Measurements from ENCODE around the gene EEF2. TPM values are rescaled to one million over a fixed set of nuclear protein-coding genes. Genes with fewer than 3 reads are reported as not detected.
A peak's percentile ranks its signal among the peaks of the same experiment; 100 is the strongest.

Gene EEF2
- total RNA-seq, result 1,960 TPM
- long read RNA-seq, transcript EEF2-201 (15 exons, 3,164 nt), result major isoform, 1,732 of 2,255 reads
- long read RNA-seq, partial matches to known transcripts, result 491 of 2,255 reads
- long read RNA-seq, other reads (novel, unspliced or antisense), result 31 of 2,255 reads

DNA sequence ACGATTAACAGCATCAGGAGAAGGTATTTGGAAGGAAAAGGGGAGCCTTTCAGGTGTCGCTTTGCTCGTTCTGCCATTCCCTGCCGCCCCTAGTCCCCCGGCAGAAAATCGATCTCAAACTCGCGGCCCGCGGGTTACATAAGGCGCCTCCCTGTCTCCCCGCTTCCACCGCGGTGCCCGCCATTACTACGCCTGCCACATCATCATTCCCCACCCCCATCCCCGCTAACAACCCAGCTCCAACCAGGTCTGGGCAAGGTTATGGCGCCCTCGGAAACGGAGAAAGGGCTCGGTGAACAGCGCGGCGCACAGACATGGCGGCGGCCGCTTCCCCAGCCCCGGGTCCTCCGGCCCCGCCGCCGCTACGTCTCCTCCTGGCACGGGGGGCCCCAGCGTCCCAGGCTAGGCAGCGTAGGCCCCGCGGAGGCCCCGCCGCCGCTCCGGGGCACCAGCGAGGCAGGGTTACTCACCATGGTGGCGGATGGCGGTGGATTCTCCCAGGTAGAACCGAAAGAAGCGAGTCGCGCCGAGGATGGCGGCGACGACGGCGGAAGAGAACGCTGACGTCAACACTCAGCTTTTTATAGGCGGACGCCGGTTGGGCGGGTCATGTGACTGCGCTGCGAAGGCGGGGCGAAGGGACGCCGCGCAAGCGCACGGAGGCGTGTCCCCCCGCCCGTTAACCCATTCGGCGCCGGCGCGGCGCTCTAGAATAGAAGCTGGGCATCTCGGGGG is at the start of gene EEF2:
EEF2 (minus strand) TSS at position 556 of the 735 bp plus-strand sequence; CDS start at position 473, 83 bp downstream.
- intact Hi-C loops (cut with DNase I), result no loop called here
- no peaks in the 10 kb centered on the region for H3K9me3 ChIP-seq
- H3K27ac ChIP-seq, result peak within 1 kb of the TSS; percentile 94
- ATAC-seq, result peak; percentile 78
- H3K36me3 ChIP-seq, result peaks cover 42% of the 10 kb centered on the region
- peak; percentile 93 for DNase-seq
- TF ChIP-seq CTCF (IDR thresholded peaks at IDR 0.05), result no peak
- H3K4me1 ChIP-seq, result peaks cover 35% of the 10 kb centered on the region
- no peaks in the 10 kb centered on the region for H3K27me3 ChIP-seq
- peak within 1 kb of the TSS; percentile 91 for H3K4me3 ChIP-seq

DNA sequence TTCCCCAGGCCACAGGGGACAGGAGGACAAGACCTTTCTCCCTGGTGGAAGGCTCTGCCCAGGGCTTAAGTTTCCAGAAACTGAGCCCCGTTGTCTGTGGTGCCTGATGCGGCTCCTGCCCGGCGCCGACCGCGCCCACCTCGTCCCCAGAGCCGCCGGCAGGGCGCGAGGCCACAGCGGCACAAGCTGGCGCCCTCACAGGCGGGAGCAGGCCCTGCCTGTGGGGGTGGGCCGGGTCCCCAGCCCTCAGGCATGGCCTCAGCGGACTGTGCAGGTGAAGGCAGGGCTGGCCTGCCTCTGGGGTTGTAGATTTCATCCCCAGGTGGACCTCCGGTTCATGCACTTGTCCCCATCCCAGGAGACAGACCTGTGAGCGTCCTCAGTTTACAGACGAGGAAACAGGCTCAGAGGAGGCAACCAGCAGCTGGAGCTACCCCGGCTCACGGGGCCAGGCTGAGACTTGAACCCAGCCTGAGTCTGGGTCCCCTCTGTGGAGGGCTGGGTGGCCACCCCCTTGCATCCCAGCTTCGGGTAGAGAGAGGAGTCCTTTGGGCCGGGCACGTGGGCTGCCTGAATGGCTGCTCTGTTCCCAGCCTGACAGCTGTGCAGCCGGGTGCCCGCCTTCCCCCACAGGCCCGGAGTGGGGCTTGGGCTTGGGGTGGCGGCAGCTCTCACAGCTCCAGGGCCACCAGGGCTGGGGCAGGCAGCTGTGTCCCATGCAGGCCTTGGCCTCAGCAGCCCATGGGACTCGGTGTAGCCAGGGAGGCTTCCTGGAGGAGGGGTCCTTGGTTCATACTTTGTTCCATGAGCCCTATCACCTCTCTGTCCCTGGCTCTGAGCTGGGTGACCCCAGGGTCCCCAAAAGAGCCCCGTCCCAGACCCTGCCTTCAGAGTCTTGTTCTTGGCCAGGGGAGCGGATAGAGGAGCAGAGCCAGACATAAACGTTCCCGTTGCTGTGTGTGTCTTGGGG is 49.1 kb upstream of the EEF2 start:
- Histone ChIP-seq H3K36me3 (peaks cover 27% of the 10 kb centered on the region), H3K27me3 (no peaks in the 10 kb centered on the region), H3K4me1 (no peaks in the 10 kb centered on the region), H3K4me3 (no peak overlapping the region), H3K27ac (no peak overlapping the region), H3K9me3 (no peaks in the 10 kb centered on the region)
- intact Hi-C loops (cut with DNase I), result no loop called here
- TF ChIP-seq CTCF (IDR thresholded peaks at IDR 0.05), result no peak
- DNase-seq, result no peak
- no peak for ATAC-seq

DNA sequence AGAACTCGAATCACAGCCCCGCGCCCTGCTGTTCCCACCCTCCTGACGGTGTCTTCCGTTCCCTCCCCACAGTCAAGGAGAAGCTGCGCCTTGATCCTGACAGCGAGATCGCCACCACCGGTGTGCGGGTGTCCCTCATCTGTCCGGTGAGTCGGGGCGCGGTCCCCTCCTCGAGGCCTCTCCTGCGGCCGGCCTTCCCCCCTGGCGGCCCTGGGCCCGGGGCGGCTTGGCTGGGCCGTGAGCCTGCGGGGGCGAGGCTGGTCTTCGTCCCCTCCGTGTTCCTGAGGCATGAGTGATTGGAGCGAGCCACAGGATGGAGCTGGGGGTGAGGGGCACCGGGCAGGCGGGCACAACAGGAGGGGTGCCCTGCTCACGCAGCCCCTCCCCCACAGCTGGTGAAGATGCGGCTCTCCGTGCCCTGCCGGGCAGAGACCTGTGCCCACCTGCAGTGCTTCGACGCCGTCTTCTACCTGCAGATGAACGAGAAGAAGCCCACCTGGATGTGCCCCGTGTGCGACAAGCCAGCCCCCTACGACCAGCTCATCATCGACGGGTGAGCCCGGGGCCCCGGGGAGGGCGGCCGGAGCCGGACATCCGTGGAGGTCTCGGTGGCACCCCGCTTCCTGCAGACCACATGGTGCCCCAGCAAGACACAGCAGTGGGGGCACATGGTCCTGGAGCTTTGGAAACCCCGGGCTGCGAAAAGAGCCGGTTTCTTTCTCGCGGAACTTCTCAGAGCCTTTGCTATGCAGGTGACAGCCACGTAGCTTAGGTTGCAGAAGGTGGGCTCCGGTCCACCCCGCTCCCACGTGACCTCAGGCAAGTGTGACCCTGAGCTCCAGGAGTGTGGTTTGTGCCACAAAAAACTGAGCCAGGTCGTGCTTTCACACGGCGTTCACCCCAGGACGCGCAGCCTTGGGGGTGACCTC is 48.0 kb upstream of the EEF2 start:
- Histone ChIP-seq H3K36me3 (peaks cover 37% of the 10 kb centered on the region), H3K27ac (no peak overlapping the region), H3K4me3 (no peak overlapping the region), H3K27me3 (no peaks in the 10 kb centered on the region), H3K4me1 (no peaks in the 10 kb centered on the region), H3K9me3 (no peaks in the 10 kb centered on the region)
- ATAC-seq (no peak), DNase-seq (peak; percentile 61)
- no peak for TF ChIP-seq CTCF (IDR thresholded peaks at IDR 0.05)
- intact Hi-C loops (cut with DNase I), result no loop called here

DNA sequence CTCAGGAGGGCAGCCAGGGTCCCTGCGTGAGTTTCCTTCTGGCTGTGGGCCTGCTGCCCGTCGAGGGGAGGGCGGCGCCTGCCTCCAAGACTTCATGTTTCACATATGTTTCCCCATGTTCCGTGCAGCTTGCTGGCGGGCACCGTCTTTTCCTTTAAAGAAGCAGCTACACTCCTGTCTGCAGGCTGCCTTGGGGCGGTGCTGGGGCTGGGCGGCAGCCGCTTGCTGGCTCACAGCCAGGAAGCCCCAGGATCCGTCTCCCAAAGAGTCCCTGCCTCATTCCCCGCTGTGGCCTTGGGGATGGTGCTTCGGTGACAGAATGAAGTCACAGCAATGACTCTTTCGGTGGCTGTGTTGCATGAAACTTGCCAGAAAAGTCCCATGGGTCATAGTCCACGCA is 47.2 kb upstream of the EEF2 start:
- intact Hi-C loops (cut with DNase I), result no loop called here
- peak; percentile 54 for DNase-seq

More for the DNA sequence above, 47.2 kb upstream of the EEF2 start:
- no peak for ATAC-seq
- Histone ChIP-seq H3K27me3 (no peaks in the 10 kb centered on the region), H3K4me3 (no peak overlapping the region), H3K27ac (no peak overlapping the region), H3K36me3 (peaks cover 30% of the 10 kb centered on the region), H3K4me1 (no peaks in the 10 kb centered on the region), H3K9me3 (no peaks in the 10 kb centered on the region)
- TF ChIP-seq CTCF (IDR thresholded peaks at IDR 0.05), result no peak

All from upper lobe of right lung (tissue), 1 donor.